Measurements from ENCODE around the gene DPT.

Gene DPT

GRCh38 chr1:168697356-168698126, 31.5 kb downstream of the DPT start:
- no peak for DNase-seq

GRCh38 chr1:168696125-168696760, 32.8 kb downstream of the DPT start:
- DNase-seq: no peak

- DNase-seq: no peak
Measured at GRCh38 chr1:168693872-168694238, 35.2 kb downstream of the DPT start.

DNA sequence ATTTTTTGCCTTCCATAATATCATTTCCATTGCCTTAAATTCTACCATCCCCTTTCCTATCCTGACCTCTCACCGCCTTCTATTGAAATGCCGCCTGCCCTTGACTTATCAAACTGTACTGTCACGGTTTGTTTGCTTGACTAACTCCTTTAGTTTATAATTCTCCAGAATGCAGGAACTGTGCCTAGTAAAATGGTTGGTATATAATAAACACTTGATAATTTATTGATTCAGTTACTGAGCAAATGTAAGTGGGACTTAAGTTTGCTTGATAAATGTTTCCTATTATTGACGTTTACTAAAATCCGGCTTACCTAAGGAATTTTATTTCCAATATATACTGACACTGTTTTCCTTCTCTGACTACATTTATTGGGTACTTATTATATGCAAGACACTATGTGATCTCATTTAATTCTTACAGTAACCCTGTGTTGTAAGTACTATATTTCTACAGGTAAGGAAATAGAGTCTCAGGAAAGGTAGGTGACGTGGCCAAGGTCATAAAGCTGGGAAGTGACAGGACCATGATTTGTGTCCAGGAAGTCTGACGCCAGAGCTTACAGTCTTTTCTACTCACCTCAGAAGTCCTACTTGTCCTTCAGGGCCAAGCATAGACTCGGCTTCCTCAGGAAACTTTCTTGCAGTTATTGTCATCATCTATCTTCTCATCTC, 35.7 kb downstream of the DPT start:
- DNase-seq: no peak

DNA sequence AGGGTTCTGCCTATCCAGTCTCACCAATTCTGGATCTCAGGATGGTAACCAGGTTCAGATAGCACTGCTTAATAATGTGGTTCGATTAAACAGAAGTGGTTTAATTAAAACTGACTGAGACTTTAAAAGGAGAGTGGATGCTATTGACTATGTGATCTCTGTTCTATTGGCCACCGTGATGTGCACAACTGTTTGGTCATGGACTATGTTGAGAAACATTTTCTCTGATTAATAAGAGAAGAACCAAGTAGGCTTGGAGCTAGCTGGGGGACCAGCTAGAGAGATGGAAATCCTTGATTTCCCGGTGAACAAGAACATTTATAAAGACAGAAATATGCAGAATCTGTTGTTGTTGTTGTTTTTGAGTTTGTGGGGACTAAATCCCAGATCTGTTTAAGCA, 36.5 kb downstream of the DPT start:
- no peak for DNase-seq

DNA sequence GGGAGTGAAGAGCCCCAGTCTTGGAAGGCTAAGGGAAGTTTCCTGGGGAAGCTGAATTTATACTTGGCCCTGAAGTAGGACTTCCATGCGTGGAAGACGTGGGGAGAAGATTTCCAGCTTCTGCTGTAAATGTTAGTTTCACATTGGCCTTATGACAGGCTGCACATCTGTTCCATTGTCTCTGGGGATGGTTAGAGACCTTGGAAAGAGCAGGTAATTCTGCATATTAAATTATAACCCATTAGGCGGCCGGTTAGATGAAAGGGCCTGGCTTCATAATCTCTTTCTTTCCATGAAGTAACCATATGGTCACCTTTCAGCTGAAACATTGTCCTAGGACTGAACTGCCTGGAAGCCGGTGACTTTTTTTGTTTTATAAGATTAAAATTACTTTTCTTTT, 37.5 kb downstream of the DPT start:
- no peak for DNase-seq

DNA sequence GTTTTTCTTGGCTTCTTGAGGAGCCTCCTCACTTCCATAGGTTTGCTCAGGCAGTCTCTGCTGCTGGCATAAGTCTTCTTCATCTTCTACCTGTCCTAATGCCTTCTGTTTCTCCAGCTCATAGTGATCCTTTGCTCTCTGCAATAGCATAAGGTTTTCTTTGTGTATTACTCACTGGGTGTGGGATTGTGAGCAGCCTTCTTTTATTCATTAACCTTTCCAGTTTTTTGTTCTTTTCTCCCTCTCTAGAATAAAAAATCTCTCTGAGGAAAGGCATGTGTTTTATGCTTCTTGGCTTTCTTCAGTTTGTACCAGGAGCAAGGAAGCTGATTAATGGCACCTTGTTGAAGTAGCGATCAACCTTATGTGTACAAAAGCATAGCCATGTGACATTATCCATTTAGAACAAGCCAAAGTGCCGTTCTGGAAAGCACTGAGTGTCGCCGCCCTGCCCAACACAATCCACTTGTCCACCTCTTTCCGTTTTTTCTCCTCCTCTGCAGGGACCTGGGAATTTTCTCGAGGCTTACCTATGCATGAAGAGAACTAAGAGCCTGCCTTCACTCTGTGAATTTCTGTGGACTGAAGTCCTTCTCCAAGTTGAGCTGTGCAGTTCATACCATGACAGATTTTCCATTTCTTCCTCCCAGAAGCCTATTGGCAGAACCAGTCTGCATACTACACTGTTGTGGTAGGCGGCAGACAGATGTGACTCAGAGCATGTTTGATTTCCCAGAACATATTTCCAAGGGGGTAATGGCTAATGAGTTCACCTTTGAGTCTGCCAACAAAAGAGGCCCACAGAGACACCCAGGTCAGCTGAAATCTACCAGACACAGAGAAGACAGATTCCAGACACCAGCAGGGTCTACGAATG, 39.0 kb downstream of the DPT start:
- DNase-seq: no peak

GRCh38 chr1:168689327-168689657, 39.7 kb downstream of the DPT start:
- no peak for DNase-seq

DNA sequence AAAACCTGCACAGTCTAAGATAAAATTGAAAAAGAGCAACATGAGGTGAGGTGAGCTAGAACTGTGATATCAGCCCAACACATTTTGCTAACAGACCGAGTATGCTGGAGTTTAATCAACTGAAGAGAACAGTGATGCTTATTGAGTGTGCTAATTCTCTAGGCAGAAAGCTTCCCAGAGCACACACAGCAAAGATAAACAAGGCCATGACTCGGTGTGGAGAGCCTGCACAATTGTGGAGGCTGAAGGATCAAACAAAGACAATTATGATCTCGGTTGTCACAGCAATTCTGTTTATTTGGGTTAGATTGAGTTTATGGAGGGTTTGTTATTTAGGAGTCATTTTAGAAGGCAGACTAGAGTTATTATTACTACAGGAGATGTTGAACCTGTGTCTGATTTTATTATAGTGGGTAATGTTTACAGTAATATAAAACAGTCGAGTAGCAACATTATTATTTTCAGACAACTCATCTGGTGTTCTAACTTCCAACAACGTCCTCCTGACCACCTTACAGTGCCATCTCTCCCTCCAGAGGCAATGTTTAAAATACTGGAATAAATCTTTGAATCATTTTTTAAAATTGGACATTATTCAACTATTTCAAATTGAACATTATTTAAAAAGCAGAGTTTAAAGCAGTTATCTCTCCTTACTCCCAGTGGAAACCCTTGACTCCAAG, 40.2 kb downstream of the DPT start:
- DNase-seq: no peak

GRCh38 chr1:168687816-168688215, 41.2 kb downstream of the DPT start:
- DNase-seq: no peak

GRCh38 chr1:168686666-168687065, 42.3 kb downstream of the DPT start:
- no peak for DNase-seq

DNA sequence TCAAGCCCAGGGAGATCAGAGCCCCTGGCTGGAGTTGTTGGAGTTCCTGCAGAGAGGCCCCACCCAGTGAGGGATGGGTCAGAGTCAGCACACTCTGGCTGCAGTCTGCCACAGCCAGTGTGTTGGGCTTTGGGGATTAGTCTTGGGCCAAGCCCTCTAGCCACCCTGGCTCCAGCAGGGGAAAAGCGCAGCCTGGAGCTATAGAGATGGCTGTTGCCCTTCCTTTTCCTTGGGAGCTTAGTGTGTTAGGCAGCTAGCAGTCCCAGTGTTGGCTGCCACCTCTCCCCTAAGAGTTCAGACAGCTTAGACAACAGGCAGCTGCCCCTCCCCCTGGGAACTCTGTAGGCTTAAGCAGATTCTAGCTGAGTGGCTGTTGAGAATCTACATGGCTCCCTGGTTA, 45.1 kb downstream of the DPT start:
- no peak for DNase-seq

- DNase-seq: no peak
Measured at GRCh38 chr1:168676861-168677260, 52.1 kb downstream of the DPT start.

GRCh38 chr1:168676029-168676812, 52.8 kb downstream of the DPT start:
- DNase-seq: no peak

DNA sequence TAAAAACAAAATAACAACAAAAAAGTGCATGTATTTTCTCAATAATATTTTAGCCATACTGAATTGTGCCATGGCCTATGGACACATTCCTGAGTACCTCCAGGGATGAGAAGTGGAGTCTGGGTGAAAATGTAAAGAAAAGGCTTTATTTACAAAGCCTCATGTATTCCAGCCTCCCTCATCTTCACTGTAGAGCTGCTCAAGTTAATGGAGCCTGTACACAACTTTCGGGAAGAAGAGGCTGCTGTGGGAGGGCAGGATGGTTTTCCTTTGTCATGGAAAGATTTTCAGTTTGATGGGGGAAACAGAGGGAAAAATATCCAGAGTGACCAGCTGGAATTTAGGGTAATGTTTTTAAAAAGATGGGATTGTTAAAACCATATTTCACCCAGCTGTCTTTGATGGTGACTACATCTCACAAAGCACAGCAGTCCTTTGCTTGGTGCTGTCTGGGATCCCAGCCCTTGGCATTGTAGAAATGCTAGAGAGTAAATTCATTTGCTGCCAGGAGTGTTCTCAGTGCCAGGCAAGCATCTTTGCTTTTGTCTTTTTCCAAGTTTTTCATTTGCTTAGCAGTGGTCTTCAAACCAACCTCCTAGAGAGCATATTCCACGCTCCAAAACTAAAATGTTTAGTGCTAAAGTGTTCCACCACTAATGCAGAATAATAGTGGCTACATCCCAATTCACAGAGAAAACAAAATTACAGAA, 54.9 kb downstream of the DPT start:
- no peak for DNase-seq

GRCh38 chr1:168672278-168672677, 56.7 kb downstream of the DPT start:
- no peak for DNase-seq

- DNase-seq: no peak
Measured at GRCh38 chr1:168671782-168672181, 57.2 kb downstream of the DPT start.

- no peak for DNase-seq
Measured at GRCh38 chr1:168665975-168666374, 63.0 kb downstream of the DPT start.

- DNase-seq: no peak
Measured at GRCh38 chr1:168664069-168664834, 64.8 kb downstream of the DPT start.

DNA sequence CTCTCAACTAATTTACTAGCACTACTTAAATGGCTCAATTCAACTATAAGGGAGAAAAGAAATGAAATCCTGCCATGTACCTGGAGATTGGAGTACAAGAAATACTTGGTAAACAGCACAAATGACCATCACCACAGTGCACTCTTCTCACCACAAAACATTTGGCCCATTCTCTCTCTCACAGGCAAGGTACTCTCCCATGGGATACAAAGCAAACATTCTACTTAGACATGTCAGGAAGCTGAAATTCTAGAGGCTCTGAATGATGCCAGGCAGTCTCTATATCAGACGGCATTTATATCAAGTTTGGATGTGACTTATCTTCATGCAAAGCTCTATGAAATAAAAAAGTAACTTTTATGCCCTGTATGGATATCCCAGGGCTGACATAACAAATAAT, 72.5 kb downstream of the DPT start:
- DNase-seq: no peak
